Pons (tissue), 1 donor: ENCODE results near the gene S100G.

Experiments
- DNase-seq: peaks from one replicate; pipeline ENCODE4 v3.0.0-alpha.2; 2016; ENCODE audit warnings: low spot score

Gene S100G

GRCh38 chrX:16651391-16652024 is 1.6 kb downstream of the S100G start:
- DNase-seq: no peak

- no peak for DNase-seq
These were observed 3.5 kb downstream of the S100G start for GRCh38 chrX:16653424-16653823.

- DNase-seq: no peak
These were observed 4.1 kb downstream of the S100G start for GRCh38 chrX:16654093-16654492.

- DNase-seq: no peak
These were observed 8.3 kb downstream of the S100G start for GRCh38 chrX:16658284-16658683.

GRCh38 chrX:16659321-16659720 is 9.4 kb downstream of the S100G start:
- DNase-seq: no peak

- no peak for DNase-seq
These were observed 11.5 kb downstream of the S100G start for GRCh38 chrX:16661495-16661894.

GRCh38 chrX:16662402-16662801 is 12.4 kb downstream of the S100G start:
- DNase-seq: no peak

GRCh38 chrX:16664074-16664473 is 14.1 kb downstream of the S100G start:
- no peak for DNase-seq

- no peak for DNase-seq
These were observed 14.7 kb downstream of the S100G start for GRCh38 chrX:16664626-16665025.

GRCh38 chrX:16665089-16665488 is 15.1 kb downstream of the S100G start:
- no peak for DNase-seq

GRCh38 chrX:16666541-16666940 is 16.6 kb downstream of the S100G start:
- DNase-seq: peak; percentile 76

- DNase-seq: peak; percentile 78
These were observed 21.0 kb downstream of the S100G start for GRCh38 chrX:16671005-16671404.

- no peak for DNase-seq
These were observed 28.7 kb downstream of the S100G start for GRCh38 chrX:16678689-16679088.

- DNase-seq: no peak
These were observed 33.2 kb downstream of the S100G start for GRCh38 chrX:16683007-16683664.

- DNase-seq: no peak
These were observed 37.6 kb downstream of the S100G start for GRCh38 chrX:16687514-16687913.

GRCh38 chrX:16695079-16695676 is 45.2 kb downstream of the S100G start:
- DNase-seq: peak; percentile 20

- DNase-seq: no peak
These were observed 47.0 kb downstream of the S100G start for GRCh38 chrX:16696956-16697355.

GRCh38 chrX:16699389-16699788 is 49.4 kb downstream of the S100G start:
- no peak for DNase-seq

- DNase-seq: no peak
These were observed 50.8 kb downstream of the S100G start for GRCh38 chrX:16700734-16701133.

GRCh38 chrX:16702700-16703599 is 53.0 kb downstream of the S100G start:
- no peak for DNase-seq
